Endothelial cell (in vitro differentiated cells): ENCODE results near the gene PRM2. TPM values are rescaled to one million over a fixed set of nuclear protein-coding genes. Genes with fewer than 3 reads are reported as not detected.

Source experiments
- DNase-seq: peaks from one replicate; pipeline ENCODE4 v3.0.0; 2021; ENCODE audit warnings: low spot score
- H3K27ac Mint-ChIP-seq: one replicate; pipeline ENCODE4 v1.8.0; 2021; ENCODE audit warnings: mixed read lengths, inconsistent platforms; ENCODE audit not compliant: unreplicated experiment
- H3K27me3 Mint-ChIP-seq: one replicate; pipeline ENCODE4 v1.8.0; 2021; ENCODE audit warnings: mild to moderate bottlenecking, moderate library complexity, mixed read lengths, inconsistent platforms; ENCODE audit not compliant: unreplicated experiment
- H3K36me3 Mint-ChIP-seq: one replicate; pipeline ENCODE4 v1.8.0; 2021; ENCODE audit warnings: mild to moderate bottlenecking, low read depth, mixed read lengths, inconsistent platforms; ENCODE audit not compliant: unreplicated experiment
- H3K4me1 Mint-ChIP-seq: one replicate; pipeline ENCODE4 v1.8.0; 2021; ENCODE audit warnings: mild to moderate bottlenecking, mixed read lengths, inconsistent platforms; ENCODE audit not compliant: unreplicated experiment
- H3K4me3 Mint-ChIP-seq: one replicate; pipeline ENCODE4 v1.8.0; 2021; ENCODE audit warnings: mild to moderate bottlenecking, mixed read lengths, inconsistent platforms; ENCODE audit not compliant: unreplicated experiment
- H3K9me3 Mint-ChIP-seq: one replicate; pipeline ENCODE4 v1.8.0; 2021; ENCODE audit warnings: mixed read lengths, inconsistent platforms; ENCODE audit not compliant: unreplicated experiment
- total RNA-seq: library from RNA; stranded (reverse); fragmentation: NEBNext Ultra II Directional; extraction: Animal tissue kit (Norgen Biotek cat#: 25700); gene quantifications from one replicate; pipeline ENCODE4 v1.2.1, GENCODE V29; 2021; ENCODE audit not compliant: unreplicated experiment
- TF ChIP-seq, protein P1 (sequence below): fragments of 200-600 bp; sonication (generic); IDR thresholded peaks from one replicate; pipeline ENCODE4 v1.5.0; 2021; ENCODE audit warnings: antibody characterized with exemption; ENCODE audit not compliant: unreplicated experiment

PRM2 gene
- total RNA-seq, 1 donor from 2014 or later: not detected

DNA sequence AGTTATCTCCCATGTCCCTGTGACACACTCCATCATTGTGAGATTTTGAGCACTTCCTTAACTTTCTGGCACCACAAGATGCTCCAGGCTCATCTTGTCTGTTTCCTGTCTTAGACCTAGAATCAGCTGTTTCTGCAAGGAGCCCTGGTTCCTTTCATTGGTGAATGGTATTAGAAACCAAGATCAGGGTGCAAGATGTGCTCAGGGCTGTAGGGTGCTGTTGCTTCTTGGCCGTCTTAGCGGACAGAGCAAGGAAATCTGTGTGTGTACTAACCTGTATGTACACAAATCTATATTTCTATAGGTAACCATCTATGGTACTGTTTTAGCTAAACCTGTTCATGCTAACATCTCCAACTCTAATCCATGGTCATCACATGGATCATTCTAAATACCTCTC is 12.9 kb upstream of the PRM2 start:
- no peaks in the 10 kb centered on the region for H3K9me3 Mint-ChIP-seq
- H3K4me3 Mint-ChIP-seq: no peak overlapping the region
- no peak overlapping the region for H3K27ac Mint-ChIP-seq
- TF ChIP-seq, protein P1, sequence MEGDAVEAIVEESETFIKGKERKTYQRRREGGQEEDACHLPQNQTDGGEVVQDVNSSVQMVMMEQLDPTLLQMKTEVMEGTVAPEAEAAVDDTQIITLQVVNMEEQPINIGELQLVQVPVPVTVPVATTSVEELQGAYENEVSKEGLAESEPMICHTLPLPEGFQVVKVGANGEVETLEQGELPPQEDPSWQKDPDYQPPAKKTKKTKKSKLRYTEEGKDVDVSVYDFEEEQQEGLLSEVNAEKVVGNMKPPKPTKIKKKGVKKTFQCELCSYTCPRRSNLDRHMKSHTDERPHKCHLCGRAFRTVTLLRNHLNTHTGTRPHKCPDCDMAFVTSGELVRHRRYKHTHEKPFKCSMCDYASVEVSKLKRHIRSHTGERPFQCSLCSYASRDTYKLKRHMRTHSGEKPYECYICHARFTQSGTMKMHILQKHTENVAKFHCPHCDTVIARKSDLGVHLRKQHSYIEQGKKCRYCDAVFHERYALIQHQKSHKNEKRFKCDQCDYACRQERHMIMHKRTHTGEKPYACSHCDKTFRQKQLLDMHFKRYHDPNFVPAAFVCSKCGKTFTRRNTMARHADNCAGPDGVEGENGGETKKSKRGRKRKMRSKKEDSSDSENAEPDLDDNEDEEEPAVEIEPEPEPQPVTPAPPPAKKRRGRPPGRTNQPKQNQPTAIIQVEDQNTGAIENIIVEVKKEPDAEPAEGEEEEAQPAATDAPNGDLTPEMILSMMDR: no peak
- H3K36me3 Mint-ChIP-seq: no peaks in the 10 kb centered on the region
- H3K4me1 Mint-ChIP-seq: no peaks in the 10 kb centered on the region
- peaks cover 5% of the 10 kb centered on the region for H3K27me3 Mint-ChIP-seq
- DNase-seq: no peak

GRCh38 chr16:11285842-11286241 is 9.6 kb upstream of the PRM2 start:
- Mint-ChIP-seq H3K27me3 (no peaks in the 10 kb centered on the region), H3K4me3 (no peak overlapping the region), H3K4me1 (no peaks in the 10 kb centered on the region), H3K36me3 (no peaks in the 10 kb centered on the region), H3K9me3 (no peaks in the 10 kb centered on the region), H3K27ac (no peak overlapping the region)
- DNase-seq: no peak
- TF ChIP-seq, protein P1: no peak

DNA sequence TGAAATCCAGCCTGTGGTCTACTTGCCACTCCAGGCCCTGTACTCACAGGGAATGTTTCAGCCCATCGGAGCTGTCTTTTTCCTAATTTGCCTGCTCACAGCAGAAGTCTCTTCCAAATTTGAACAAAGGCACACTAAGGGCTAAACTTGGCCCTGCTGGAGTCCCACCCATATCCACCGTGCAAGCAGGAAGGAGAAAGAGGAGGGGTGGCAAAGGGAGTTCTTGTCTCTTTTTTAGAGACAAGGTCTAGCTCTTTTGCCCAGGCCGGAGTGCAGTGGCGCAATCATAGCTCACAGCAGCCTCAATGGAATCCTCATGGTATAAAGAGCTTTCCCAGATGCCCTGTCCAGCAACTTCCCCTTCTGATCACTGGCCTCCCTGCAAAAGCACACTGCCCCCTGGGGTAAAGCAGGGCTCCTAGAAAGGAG is 7.6 kb upstream of the PRM2 start:
- Mint-ChIP-seq H3K36me3 (no peaks in the 10 kb centered on the region), H3K27ac (no peak overlapping the region), H3K9me3 (no peaks in the 10 kb centered on the region), H3K4me3 (no peak overlapping the region), H3K27me3 (no peaks in the 10 kb centered on the region), H3K4me1 (no peaks in the 10 kb centered on the region)
- TF ChIP-seq, protein P1: no peak
- no peak for DNase-seq

DNA sequence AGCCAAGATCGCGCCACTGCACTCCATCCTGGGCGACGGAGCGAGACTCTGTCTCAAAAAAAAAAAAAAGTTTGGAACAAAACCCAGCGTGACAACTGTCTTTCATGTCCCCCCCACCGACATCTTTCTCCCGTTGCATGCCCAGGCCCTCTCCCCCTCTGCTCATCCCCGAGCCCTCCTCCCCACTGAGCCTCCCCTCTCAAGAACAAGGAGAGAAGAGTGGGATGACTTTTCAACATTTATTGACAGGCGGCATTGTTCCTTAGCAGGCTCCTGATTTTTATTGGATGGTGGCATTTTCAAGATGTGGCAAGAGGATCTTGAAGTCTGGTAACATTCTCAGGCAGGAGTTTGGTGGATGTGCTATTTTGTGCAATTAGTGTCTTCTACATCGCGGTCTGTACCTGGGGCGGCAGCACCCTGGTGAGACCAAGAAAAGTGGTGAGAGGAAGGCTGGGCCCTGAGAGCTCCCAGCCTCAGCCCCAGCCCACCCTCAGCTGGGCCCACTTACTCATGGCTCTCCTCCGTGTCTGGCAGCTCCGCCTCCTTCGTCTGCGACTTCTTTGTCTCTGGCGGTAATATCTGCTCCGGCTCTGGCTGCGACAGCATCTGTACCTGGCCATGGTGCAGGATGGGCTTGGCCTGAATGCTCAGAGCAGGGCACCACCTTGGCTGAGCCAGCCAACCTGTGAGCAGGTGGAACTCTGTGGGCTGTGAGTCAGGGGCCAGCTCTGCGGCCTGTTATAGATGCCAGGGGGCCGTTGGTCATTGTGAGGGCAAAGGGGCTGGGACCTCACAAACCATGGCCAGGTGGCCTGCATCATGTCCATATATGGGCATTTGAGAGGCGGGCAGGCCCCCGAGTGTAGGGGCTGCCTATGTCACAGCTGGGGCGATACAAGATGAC is 4.6 kb upstream of the PRM2 start, which contains the start of gene PRM1:
Gene PRM1 (minus strand): TSS at position 715 of the 907 bp plus-strand sequence. CDS start 92 bp downstream, at position 623.
- Mint-ChIP-seq H3K9me3 (no peaks in the 10 kb centered on the region), H3K27ac (no peak within 1 kb of the TSS), H3K4me3 (no peak within 1 kb of the TSS), H3K36me3 (no peaks in the 10 kb centered on the region), H3K27me3 (peaks cover 3% of the 10 kb centered on the region), H3K4me1 (no peaks in the 10 kb centered on the region)
- TF ChIP-seq, protein P1: no peak
- no peak for DNase-seq
